ENCODE data around the gene SDK2. TPM values are rescaled to one million over a fixed set of nuclear protein-coding genes. Genes with fewer than 3 reads are reported as not detected.

Gene SDK2
- polyA plus RNA-seq, 1 of the 3 experiments (the other 2 are of a cell fraction), result 0.02 TPM

GRCh38 chr17:73600103-73600871 lies 44.0 kb downstream of the SDK2 start:
- H3K79me2 ChIP-seq (ENCODE audit: insufficient read depth), result no peaks in the 10 kb centered on the region
- no peaks in the 10 kb centered on the region for H3K27me3 ChIP-seq (ENCODE audit: insufficient read depth)
- H3K4me1 ChIP-seq (ENCODE audit: control insufficient read depth in 1 of 2, insufficient read depth in 2 of 2, low read depth in 1 of 2, low read length in 1 of 2), result peaks cover 0 to 32% of the 10 kb centered on the region in 2 experiments; a peak in 1 of 4 replicates
- H3K4me2 ChIP-seq, result no peak overlapping the region
- 13% methylated on average over 11 of the region's 16 CpGs for WGBS (ENCODE audit: low lambda C conversion rate)
- H3K9me2 ChIP-seq, result no peaks in the 10 kb centered on the region
- no peak overlapping the region; a peak in 1 of 4 replicates for H3K4me3 ChIP-seq (ENCODE audit: low read depth in 2 of 2, low read length in 1 of 2)
- H3F3A ChIP-seq (replicated peaks; ENCODE audit: insufficient read depth), result no peaks in the 10 kb centered on the region
- ChIA-PET POLR2A (interaction anchor here (0.6 to 2.0 kb wide), 6 partner anchors 14 to 171 kb away, joined by 3 to 10 read pairs (median 3); no protein-coding TSS in a partner anchor), CTCF (interaction anchor here (0.8 to 9.0 kb wide), 23 partner anchors 9 to 599 kb away, joined by 3 to 96 read pairs (median 4); partner anchors contain the start of gene SDK2)
- peak overlapping the region in 1 of 2 experiments; percentile 93; a peak in 2 of 4 replicates for H3K27ac ChIP-seq (ENCODE audit: low read depth in 2 of 2, low read length in 1 of 2)
- H3K9me3 ChIP-seq, result no peaks in the 10 kb centered on the region
- peak; percentile 91 for DNase-seq
- H4K20me1 ChIP-seq (ENCODE audit: insufficient read depth), result no peaks in the 10 kb centered on the region
- no peaks in the 10 kb centered on the region for H3K36me3 ChIP-seq (replicated peaks in 1 of 2; ENCODE audit: control insufficient read depth in 1 of 2, insufficient read depth in 2 of 2, low read length in 1 of 2)
- no peak overlapping the region for H2AFZ ChIP-seq (ENCODE audit: low read depth)
- H3K9ac ChIP-seq, result no peak overlapping the region
- TF ChIP-seq RCOR1 (IDR thresholded peaks at IDR 0.05; ENCODE audit: low read length) (peak; percentile 92), REST (IDR thresholded peaks at IDR 0.05; ENCODE audit: low read depth, low read length) (no peak), RAD21 (IDR thresholded peaks at IDR 0.05; ENCODE audit: low read length) (peak; percentile 55), USF1 (IDR thresholded peaks at IDR 0.05; ENCODE audit: borderline replicate concordance, low read depth) (no peak), IRF3 (IDR thresholded peaks at IDR 0.05; ENCODE audit: low read depth, low read length) (no peak), MXI1 (IDR thresholded peaks at IDR 0.05; ENCODE audit: low read depth, low read length) (no peak), EP300 (IDR thresholded peaks at IDR 0.05; ENCODE audit: borderline replicate concordance in 1 of 2, low read depth in 1 of 2, low read length in 1 of 2) (peak in 1 of 2 experiments; percentile 95; a peak in 2 of 4 replicates), EZH2phosphoT487 (IDR thresholded peaks at IDR 0.05; ENCODE audit: borderline replicate concordance, low read depth) (no peak), TCF12 (IDR thresholded peaks at IDR 0.05) (peak; percentile 73), CHD2 (IDR thresholded peaks at IDR 0.05; ENCODE audit: low read length, partially characterized antibody) (peak; percentile 92), GATA2 (CRISPR knock-in tag; IDR thresholded peaks at IDR 0.05) (peak; percentile 58), USF2 (IDR thresholded peaks at IDR 0.05; ENCODE audit: borderline replicate concordance, low read depth, low read length) (no peak), FOXM1 (IDR thresholded peaks at IDR 0.05; ENCODE audit: low read depth) (no peak), SIN3A (IDR thresholded peaks at IDR 0.05; ENCODE audit: borderline replicate concordance, low read depth, low read length) (no peak), TEAD4 (IDR thresholded peaks at IDR 0.05; ENCODE audit: borderline replicate concordance, insufficient read depth) (no peak), SMC3 (IDR thresholded peaks at IDR 0.05; ENCODE audit: low read depth, low read length) (peak; percentile 1; the same call in 1 of the 2 replicates), TAF1 (IDR thresholded peaks at IDR 0.05; ENCODE audit: borderline replicate concordance, low read depth, low read length) (no peak), CTCF (IDR thresholded peaks at IDR 0.05) (no peak), ELF1 (IDR thresholded peaks at IDR 0.05) (no peak), RFX5 (IDR thresholded peaks at IDR 0.05; ENCODE audit: low read length) (no peak), FOSL2 (IDR thresholded peaks at IDR 0.05; ENCODE audit: borderline replicate concordance, low read depth) (no peak), POLR2AphosphoS5 (IDR thresholded peaks at IDR 0.05; ENCODE audit: low read depth, low read length) (no peak)
